ENCODE results near the gene CCM2L. TPM values are rescaled to one million over a fixed set of nuclear protein-coding genes. Genes with fewer than 3 reads are reported as not detected.

Gene CCM2L
- total RNA-seq, 1 donor from 2014 or later: not detected

- H3K27me3 Mint-ChIP-seq (ENCODE audit: unreplicated experiment): peaks cover 80% of the 10 kb centered on the region
- no peaks in the 10 kb centered on the region for H3K9me3 Mint-ChIP-seq (ENCODE audit: unreplicated experiment)
Observed at GRCh38 chr20:32057656-32058184, 47.5 kb downstream of the CCM2L start.

DNA sequence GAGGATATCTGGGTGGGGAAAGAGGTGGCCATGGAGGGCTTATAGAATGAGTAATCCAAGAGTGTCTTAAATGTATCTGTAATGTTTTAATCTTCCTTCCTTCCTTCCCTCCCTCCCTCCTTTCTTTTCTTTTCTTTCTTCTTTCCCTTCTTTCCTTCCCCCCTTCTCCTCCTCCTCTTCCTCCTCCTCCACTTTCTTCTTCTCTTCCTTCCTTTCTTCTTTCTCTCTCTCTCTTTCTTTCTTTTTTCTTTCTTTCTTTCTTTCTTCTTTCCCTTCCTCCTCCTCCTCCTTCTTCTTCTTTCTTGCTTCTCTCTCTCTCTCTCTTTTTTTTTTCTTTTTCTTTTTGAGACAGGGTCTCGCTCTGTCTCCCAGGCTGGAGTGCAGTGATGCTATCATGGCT, 49.0 kb downstream of the CCM2L start:
- Mint-ChIP-seq H3K9me3 (ENCODE audit: unreplicated experiment) (no peaks in the 10 kb centered on the region), H3K4me3 (ENCODE audit: unreplicated experiment) (no peak overlapping the region), H3K4me1 (ENCODE audit: unreplicated experiment) (no peaks in the 10 kb centered on the region), H3K36me3 (ENCODE audit: unreplicated experiment) (no peaks in the 10 kb centered on the region), H3K27ac (ENCODE audit: unreplicated experiment) (no peak overlapping the region), H3K27me3 (ENCODE audit: unreplicated experiment) (peaks cover 69% of the 10 kb centered on the region)
- TF ChIP-seq, protein P1, sequence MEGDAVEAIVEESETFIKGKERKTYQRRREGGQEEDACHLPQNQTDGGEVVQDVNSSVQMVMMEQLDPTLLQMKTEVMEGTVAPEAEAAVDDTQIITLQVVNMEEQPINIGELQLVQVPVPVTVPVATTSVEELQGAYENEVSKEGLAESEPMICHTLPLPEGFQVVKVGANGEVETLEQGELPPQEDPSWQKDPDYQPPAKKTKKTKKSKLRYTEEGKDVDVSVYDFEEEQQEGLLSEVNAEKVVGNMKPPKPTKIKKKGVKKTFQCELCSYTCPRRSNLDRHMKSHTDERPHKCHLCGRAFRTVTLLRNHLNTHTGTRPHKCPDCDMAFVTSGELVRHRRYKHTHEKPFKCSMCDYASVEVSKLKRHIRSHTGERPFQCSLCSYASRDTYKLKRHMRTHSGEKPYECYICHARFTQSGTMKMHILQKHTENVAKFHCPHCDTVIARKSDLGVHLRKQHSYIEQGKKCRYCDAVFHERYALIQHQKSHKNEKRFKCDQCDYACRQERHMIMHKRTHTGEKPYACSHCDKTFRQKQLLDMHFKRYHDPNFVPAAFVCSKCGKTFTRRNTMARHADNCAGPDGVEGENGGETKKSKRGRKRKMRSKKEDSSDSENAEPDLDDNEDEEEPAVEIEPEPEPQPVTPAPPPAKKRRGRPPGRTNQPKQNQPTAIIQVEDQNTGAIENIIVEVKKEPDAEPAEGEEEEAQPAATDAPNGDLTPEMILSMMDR (IDR thresholded peaks at IDR 0.05): no peak
- no peak for DNase-seq (ENCODE audit: extremely low spot score, unreplicated experiment)

More at GRCh38 chr20:32057656-32058184, 47.5 kb downstream of the CCM2L start:
- Mint-ChIP-seq H3K36me3 (ENCODE audit: unreplicated experiment) (no peaks in the 10 kb centered on the region), H3K27ac (ENCODE audit: unreplicated experiment) (no peak overlapping the region), H3K4me1 (ENCODE audit: unreplicated experiment) (no peaks in the 10 kb centered on the region), H3K4me3 (ENCODE audit: unreplicated experiment) (no peak overlapping the region)
- DNase-seq (ENCODE audit: extremely low spot score, unreplicated experiment): no peak
- TF ChIP-seq, protein P1 (IDR thresholded peaks at IDR 0.05): no peak

- Mint-ChIP-seq H3K36me3 (ENCODE audit: unreplicated experiment) (no peaks in the 10 kb centered on the region), H3K9me3 (ENCODE audit: unreplicated experiment) (no peaks in the 10 kb centered on the region), H3K27ac (ENCODE audit: unreplicated experiment) (no peak overlapping the region), H3K27me3 (ENCODE audit: unreplicated experiment) (peaks cover 46% of the 10 kb centered on the region), H3K4me3 (ENCODE audit: unreplicated experiment) (no peak overlapping the region), H3K4me1 (ENCODE audit: unreplicated experiment) (peaks cover 7% of the 10 kb centered on the region)
- TF ChIP-seq, protein P1 (IDR thresholded peaks at IDR 0.05): no peak
- DNase-seq (ENCODE audit: extremely low spot score, unreplicated experiment): no peak
Observed at GRCh38 chr20:32062776-32063170, 52.5 kb downstream of the CCM2L start.

GRCh38 chr20:32063695-32064094, 53.5 kb downstream of the CCM2L start:
- Mint-ChIP-seq H3K9me3 (ENCODE audit: unreplicated experiment) (no peaks in the 10 kb centered on the region), H3K27me3 (ENCODE audit: unreplicated experiment) (peaks cover 37% of the 10 kb centered on the region), H3K36me3 (ENCODE audit: unreplicated experiment) (no peaks in the 10 kb centered on the region), H3K4me1 (ENCODE audit: unreplicated experiment) (peaks cover 7% of the 10 kb centered on the region), H3K27ac (ENCODE audit: unreplicated experiment) (no peak overlapping the region), H3K4me3 (ENCODE audit: unreplicated experiment) (no peak overlapping the region)
- TF ChIP-seq, protein P1 (IDR thresholded peaks at IDR 0.05): no peak
- DNase-seq (ENCODE audit: extremely low spot score, unreplicated experiment): no peak

DNA sequence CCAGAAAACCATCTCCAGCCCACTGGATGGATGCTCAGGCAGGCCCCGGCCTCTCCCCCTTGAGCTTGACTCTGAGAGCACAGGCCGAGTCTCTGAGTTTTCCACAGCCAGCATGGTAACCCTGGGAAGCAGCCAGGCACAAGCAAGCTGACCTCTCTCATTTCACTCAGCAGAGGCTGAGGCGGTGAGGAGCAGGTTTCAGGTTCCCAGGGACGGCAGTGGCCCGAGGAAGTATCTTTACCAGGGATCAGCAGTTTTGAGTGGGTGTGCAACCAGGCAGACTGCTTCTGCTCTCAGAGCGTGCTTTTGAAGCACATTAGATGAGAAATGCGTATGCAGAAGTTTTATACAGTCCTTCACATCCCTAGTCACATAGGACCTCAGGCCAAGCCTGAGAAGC, 54.4 kb downstream of the CCM2L start:
- Mint-ChIP-seq H3K36me3 (ENCODE audit: unreplicated experiment) (no peaks in the 10 kb centered on the region), H3K4me1 (ENCODE audit: unreplicated experiment) (peaks cover 7% of the 10 kb centered on the region), H3K4me3 (ENCODE audit: unreplicated experiment) (no peak overlapping the region), H3K27me3 (ENCODE audit: unreplicated experiment) (peaks cover 28% of the 10 kb centered on the region), H3K9me3 (ENCODE audit: unreplicated experiment) (no peaks in the 10 kb centered on the region), H3K27ac (ENCODE audit: unreplicated experiment) (no peak overlapping the region)
- DNase-seq (ENCODE audit: extremely low spot score, unreplicated experiment): no peak
- TF ChIP-seq, protein P1 (IDR thresholded peaks at IDR 0.05): no peak
